Neural crest cell (in vitro differentiated cells): ENCODE measurements around the gene CDK9. TPM values are rescaled to one million over a fixed set of nuclear protein-coding genes. Genes with fewer than 3 reads are reported as not detected.

Experiments used
- DNase-seq: peaks from one replicate; pipeline ENCODE4 v3.0.0; 2021; ENCODE audit warnings: low read depth, mixed read lengths, low spot score
- H3K27ac Mint-ChIP-seq: one replicate; pipeline ENCODE4 v1.8.0; 2021; ENCODE audit warnings: mild to moderate bottlenecking, mixed read lengths; ENCODE audit not compliant: unreplicated experiment
- H3K27me3 Mint-ChIP-seq: 2 replicates; pipeline ENCODE4 v1.8.0; 2021; ENCODE audit warnings: low read depth, mild to moderate bottlenecking, mixed read lengths
- H3K36me3 Mint-ChIP-seq: 2 replicates; pipeline ENCODE4 v1.8.0; 2021; ENCODE audit warnings: low read depth, mild to moderate bottlenecking, mixed read lengths
- H3K4me1 Mint-ChIP-seq: 2 replicates; pipeline ENCODE4 v1.8.0; 2021; ENCODE audit warnings: mixed read lengths
- H3K4me3 Mint-ChIP-seq: one replicate; pipeline ENCODE4 v1.8.0; 2021; ENCODE audit warnings: mild to moderate bottlenecking, mixed read lengths
- H3K9me3 Mint-ChIP-seq: 2 replicates; pipeline ENCODE4 v1.8.0; 2021; ENCODE audit warnings: mixed read lengths
- long read RNA-seq: library from polyadenylated mRNA; unstranded; transcript quantifications from one replicate; pipeline ENCODE4 v2.0.0, GENCODE V29; 2020
- total RNA-seq: library from RNA; stranded (reverse); gene quantifications from 2 replicates; pipeline ENCODE4 v1.2.1, GENCODE V29; 2021
- TF ChIP-seq, protein P1 (sequence below): fragments of 200-600 bp; sonication (generic); conservative IDR thresholded peaks from 2 replicates; pipeline ENCODE4 v1.5.0; 2021; ENCODE audit warnings: antibody characterized with exemption, mild to moderate bottlenecking

The CDK9 gene
- 77.0 and 84.8 TPM in 2 replicates for total RNA-seq
- long read RNA-seq, partial matches to known transcripts, result 1 of 5 reads
- long read RNA-seq, other reads (novel, unspliced or antisense), result 0 of 5 reads

DNA sequence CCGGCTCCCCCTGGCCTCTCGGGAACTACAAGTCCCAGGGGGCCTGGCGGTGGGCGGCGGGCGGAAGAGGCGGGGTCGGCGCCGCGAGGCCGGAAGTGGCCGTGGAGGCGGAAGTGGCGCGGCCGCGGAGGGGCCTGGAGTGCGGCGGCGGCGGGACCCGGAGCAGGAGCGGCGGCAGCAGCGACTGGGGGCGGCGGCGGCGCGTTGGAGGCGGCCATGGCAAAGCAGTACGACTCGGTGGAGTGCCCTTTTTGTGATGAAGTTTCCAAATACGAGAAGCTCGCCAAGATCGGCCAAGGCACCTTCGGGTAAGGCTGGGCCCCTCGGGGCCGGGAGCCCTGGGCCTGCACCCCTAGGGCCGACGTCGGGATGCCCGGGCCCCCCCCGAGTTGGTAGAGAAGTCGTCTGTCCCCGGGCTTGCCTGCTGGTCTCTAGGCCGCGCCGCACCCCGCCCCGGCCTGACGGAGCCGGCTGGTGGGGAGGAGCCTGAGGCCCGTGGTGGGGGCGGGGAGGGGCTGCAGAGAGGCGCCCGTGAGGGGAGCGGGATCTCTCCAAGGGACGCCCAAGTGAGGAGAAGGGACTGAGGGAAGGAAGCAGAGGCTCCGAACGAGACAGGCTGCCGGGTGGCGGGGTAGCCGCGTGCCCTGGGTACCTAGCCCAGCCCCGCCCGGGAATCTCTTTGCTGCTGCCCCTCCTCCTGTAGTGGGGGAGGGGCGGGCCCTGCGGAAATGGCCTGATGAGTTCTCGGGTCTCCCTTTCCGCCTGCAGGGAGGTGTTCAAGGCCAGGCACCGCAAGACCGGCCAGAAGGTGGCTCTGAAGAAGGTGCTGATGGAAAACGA is at the start of gene CDK9:
Gene CDK9 (plus strand): TSS at position 102 of the 840 bp plus-strand sequence. CDS start 115 bp downstream, at position 217.
- H3K4me1 Mint-ChIP-seq, result peaks cover 22% of the 10 kb centered on the region
- peak within 1 kb of the TSS; percentile 96 for H3K4me3 Mint-ChIP-seq
- H3K9me3 Mint-ChIP-seq, result no peaks in the 10 kb centered on the region
- peaks cover 2% of the 10 kb centered on the region for H3K27me3 Mint-ChIP-seq
- peaks cover 13% of the 10 kb centered on the region for H3K36me3 Mint-ChIP-seq
- H3K27ac Mint-ChIP-seq, result peak within 1 kb of the TSS; percentile 90
- peak; percentile 89 for DNase-seq
- TF ChIP-seq, protein P1, sequence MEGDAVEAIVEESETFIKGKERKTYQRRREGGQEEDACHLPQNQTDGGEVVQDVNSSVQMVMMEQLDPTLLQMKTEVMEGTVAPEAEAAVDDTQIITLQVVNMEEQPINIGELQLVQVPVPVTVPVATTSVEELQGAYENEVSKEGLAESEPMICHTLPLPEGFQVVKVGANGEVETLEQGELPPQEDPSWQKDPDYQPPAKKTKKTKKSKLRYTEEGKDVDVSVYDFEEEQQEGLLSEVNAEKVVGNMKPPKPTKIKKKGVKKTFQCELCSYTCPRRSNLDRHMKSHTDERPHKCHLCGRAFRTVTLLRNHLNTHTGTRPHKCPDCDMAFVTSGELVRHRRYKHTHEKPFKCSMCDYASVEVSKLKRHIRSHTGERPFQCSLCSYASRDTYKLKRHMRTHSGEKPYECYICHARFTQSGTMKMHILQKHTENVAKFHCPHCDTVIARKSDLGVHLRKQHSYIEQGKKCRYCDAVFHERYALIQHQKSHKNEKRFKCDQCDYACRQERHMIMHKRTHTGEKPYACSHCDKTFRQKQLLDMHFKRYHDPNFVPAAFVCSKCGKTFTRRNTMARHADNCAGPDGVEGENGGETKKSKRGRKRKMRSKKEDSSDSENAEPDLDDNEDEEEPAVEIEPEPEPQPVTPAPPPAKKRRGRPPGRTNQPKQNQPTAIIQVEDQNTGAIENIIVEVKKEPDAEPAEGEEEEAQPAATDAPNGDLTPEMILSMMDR, result no peak

DNA sequence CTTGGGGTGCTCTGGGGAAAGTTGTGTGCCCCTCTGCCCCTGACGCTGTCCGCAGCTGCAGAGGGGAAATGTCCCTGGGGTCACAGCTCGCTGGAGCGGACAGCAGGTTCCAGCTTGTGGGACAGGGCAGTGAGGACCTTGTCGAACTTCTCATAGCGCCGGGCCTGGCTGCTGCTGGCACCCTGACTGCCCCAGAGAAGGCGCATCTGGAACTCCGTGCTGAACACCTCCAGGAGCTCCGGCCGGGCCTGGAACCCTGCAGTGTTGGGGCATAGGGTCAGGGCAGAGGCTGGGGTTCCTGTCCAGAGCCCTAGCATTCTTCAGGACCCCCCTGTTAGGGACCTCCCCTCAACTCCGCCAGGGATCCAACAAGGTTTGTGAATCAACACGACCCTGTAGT is 47.2 kb upstream of the CDK9 start:
- Mint-ChIP-seq H3K4me1 (peaks cover 30% of the 10 kb centered on the region), H3K9me3 (no peaks in the 10 kb centered on the region), H3K4me3 (no peak overlapping the region), H3K27me3 (peaks cover 6% of the 10 kb centered on the region), H3K36me3 (no peaks in the 10 kb centered on the region), H3K27ac (no peak overlapping the region)
- no peak for DNase-seq
- TF ChIP-seq, protein P1, result no peak

DNA sequence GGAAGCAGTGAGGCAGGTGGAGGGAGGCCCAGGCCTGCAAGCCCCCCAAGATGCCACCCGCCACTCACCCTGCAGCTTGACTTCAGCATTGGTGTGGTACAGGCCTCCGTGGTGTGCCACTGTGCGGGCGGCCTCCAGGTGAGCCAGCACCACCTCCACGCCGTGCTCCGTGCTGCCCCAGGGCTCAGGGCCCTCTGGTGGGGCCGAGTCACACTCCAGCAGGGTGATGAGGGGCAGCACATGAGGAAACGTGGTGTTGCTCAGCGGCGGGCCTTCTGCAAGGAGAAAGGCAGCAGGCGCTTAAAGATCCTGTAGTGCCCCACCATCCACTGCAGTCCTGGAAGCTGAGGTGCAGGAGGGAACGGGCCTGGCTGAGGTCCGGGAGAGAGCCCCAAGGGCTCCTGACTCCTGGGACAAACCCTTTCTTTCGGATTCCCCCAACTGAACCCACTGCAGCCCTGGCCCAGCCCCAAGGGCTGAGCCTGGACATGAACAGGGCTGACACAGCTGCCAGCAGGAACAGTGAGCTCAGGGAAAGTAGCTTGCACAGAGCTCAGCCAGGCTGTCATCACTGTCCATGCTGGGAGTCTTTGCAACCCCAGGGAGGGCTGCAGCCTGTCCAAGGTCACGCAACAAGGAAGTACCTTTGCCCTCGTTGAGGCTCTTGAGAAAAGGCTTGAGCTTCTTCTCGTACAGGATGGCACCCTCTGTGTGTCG is 46.1 kb upstream of the CDK9 start:
- no peak overlapping the region for H3K27ac Mint-ChIP-seq
- DNase-seq, result no peak
- H3K36me3 Mint-ChIP-seq, result no peaks in the 10 kb centered on the region
- H3K27me3 Mint-ChIP-seq, result peaks cover 6% of the 10 kb centered on the region
- H3K9me3 Mint-ChIP-seq, result no peaks in the 10 kb centered on the region
- H3K4me3 Mint-ChIP-seq, result no peak overlapping the region
- H3K4me1 Mint-ChIP-seq, result peaks cover 26% of the 10 kb centered on the region
- TF ChIP-seq, protein P1, result no peak

DNA sequence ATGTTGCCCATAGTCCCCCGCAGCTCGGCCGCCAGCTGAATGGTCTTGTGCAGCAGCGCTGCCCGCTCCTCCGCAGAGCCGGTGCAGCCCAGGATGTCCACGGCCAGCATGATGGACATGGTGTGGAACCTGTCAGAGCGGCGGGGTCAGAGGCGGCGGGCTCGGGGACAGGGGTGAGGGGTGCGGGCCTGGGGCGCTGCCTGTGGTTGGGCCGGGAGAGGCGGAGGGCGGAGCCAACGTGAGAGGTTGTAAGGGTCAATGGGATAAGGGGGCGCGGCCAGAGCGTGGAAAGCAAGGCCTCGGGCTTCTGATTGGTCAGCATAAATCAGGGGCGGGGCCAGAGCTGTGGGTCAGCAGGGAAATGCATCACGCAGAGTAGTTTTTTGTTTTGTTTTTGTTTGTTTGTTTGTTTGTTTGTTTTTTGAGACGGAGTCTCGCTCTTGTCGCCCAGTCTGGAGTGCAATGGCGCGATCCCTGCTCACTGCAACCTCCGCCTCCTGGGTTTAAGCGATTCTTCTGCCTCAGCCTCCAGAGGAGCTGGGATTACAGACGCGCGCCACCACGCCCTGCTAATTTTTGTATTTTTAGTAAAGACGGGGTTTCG is 43.9 kb upstream of the CDK9 start:
- H3K27me3 Mint-ChIP-seq, result peaks cover 8% of the 10 kb centered on the region
- H3K4me1 Mint-ChIP-seq, result peaks cover 18% of the 10 kb centered on the region
- peak overlapping the region; percentile 84 for H3K27ac Mint-ChIP-seq
- H3K9me3 Mint-ChIP-seq, result no peaks in the 10 kb centered on the region
- TF ChIP-seq, protein P1, result no peak
- H3K36me3 Mint-ChIP-seq, result no peaks in the 10 kb centered on the region
- H3K4me3 Mint-ChIP-seq, result peak overlapping the region; percentile 92
- DNase-seq, result peak; percentile 91

DNA sequence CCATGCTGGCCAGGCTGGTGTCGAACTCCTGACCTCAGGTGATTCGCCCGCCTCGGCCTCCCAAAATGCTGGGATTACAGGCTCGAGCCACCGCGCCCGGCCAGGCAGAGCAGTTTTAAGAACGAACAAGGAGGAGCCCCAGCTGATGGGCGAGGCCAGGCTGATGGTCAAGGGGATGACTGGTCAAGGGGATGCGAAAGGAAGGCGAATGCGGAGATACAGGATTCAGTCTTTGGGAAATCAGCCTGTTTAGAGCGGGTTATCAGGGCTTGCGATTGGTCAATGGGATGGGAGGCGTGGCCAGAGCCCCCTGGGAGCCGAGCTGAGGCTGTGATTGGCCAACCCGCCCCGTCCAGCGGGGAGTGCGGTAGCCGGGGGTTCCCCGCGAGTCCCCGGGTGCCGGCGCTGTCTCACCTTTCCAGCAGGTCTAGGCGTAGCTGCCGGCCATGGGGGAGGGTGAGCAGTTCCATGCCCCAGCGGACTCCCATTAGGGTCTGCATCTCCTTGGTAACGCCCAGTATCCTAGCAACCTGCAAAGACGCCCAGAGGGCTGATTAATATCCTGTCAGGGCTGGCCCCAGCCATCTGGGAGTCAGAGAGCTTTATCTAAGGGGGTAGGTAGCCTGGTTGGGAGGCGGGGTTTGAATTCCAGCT is 43.3 kb upstream of the CDK9 start:
- Mint-ChIP-seq H3K9me3 (no peaks in the 10 kb centered on the region), H3K4me3 (peak overlapping the region; percentile 92), H3K4me1 (peaks cover 18% of the 10 kb centered on the region), H3K27ac (peak overlapping the region; percentile 84), H3K27me3 (peaks cover 8% of the 10 kb centered on the region), H3K36me3 (no peaks in the 10 kb centered on the region)
- peak; percentile 78 for DNase-seq
- TF ChIP-seq, protein P1, result no peak
